Astrocyte of the cerebellum (primary cell): ENCODE measurements around the gene TYROBP.
"Not testable (repeated sequence)": the region's sequence is repeated elsewhere in the genome, so short reads cannot be mapped to it uniquely, and the experiment has no call there.

ENCODE experiments used
- DNase-seq: peaks from one replicate; pipeline ENCODE4 v3.0.0-alpha.2; 2011; ENCODE audit warnings: low read depth
- H3K4me3 ChIP-seq: 2 replicates; pipeline ENCODE4 v1.5.1; 2011; ENCODE audit warnings: mild to moderate bottlenecking, low read depth, low read length, moderate library complexity
- in situ Hi-C: cut with HindIII; loops from 2 replicates; pipeline ENCODE4 v1.10.0; 2017; ENCODE audit warnings: low sequenced_read_pairs
- TF ChIP-seq, protein P1 (sequence below): IDR thresholded peaks from 2 replicates; pipeline ENCODE4 v1.5.1; 2012; ENCODE audit warnings: low read length, low read depth, moderate library complexity, mild to moderate bottlenecking; ENCODE audit errors: missing control alignments

Gene TYROBP

DNA sequence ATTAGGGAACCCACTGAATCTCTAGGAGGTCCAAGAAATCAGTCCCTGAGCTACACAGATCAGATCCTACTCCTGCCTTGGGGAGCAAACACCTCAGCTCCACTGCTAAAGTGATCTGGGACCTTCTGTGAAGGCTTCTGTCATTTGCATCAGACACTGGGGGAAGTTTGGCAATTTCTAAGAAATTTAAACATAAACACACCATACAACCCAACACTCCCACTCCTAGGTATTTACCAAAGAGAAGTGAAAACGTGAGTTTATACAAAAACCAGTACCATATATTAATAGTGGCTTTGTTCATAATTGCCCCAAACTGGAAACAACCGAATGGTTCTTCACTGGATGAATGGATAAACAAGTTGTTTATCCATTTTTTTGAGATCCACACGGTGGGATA is 7.3 kb upstream of the TYROBP start:
- no peak overlapping the region for H3K4me3 ChIP-seq
- in situ Hi-C loops, result no loop called here
- DNase-seq, result no peak
- TF ChIP-seq, protein P1, sequence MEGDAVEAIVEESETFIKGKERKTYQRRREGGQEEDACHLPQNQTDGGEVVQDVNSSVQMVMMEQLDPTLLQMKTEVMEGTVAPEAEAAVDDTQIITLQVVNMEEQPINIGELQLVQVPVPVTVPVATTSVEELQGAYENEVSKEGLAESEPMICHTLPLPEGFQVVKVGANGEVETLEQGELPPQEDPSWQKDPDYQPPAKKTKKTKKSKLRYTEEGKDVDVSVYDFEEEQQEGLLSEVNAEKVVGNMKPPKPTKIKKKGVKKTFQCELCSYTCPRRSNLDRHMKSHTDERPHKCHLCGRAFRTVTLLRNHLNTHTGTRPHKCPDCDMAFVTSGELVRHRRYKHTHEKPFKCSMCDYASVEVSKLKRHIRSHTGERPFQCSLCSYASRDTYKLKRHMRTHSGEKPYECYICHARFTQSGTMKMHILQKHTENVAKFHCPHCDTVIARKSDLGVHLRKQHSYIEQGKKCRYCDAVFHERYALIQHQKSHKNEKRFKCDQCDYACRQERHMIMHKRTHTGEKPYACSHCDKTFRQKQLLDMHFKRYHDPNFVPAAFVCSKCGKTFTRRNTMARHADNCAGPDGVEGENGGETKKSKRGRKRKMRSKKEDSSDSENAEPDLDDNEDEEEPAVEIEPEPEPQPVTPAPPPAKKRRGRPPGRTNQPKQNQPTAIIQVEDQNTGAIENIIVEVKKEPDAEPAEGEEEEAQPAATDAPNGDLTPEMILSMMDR, result no peak

DNA sequence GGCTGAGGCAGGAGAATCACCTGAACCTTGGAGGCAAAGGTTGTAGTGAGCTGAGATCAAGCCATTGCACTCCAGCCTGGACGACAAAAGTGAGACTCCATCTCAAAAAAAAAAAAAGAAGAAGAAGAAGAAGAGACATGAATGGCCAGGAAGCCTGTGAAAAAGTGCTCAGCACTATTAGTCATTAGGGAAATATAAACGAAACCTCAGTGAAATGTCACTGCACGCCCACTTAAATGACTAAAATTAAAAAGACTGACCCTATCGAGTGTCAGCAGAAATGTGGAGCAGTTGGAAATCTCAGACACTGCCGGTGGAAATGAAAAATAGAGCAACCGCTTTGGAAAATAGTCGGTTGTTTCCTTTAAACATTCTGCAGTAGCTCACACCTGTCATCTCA is 5.5 kb upstream of the TYROBP start:
- in situ Hi-C loops, result no loop called here
- DNase-seq, result no peak
- TF ChIP-seq, protein P1, result no peak
- H3K4me3 ChIP-seq, result no peak overlapping the region

DNA sequence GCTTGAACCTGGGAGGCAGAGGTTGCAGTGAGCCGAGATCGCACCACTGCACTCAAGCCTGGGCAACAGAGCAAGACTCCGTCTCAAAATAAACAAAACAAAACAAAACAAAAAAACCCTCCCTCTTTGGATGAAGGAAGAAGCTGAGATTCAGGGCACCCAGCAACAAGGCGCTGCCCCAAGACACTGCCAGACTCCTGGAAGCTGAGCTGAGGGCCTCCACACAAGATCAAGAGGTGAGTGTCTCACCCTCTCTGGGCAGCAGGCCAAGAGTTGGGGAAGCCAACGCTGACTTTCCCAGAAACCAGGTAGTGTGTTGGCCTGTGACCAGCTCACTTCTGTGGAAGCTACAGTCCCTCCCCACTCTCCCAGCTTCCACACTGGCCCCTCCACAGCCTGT is 3.7 kb upstream of the TYROBP start:
- no peak for DNase-seq
- H3K4me3 ChIP-seq, result no peak overlapping the region
- in situ Hi-C loops, result no loop called here
- TF ChIP-seq, protein P1, result no peak

DNA sequence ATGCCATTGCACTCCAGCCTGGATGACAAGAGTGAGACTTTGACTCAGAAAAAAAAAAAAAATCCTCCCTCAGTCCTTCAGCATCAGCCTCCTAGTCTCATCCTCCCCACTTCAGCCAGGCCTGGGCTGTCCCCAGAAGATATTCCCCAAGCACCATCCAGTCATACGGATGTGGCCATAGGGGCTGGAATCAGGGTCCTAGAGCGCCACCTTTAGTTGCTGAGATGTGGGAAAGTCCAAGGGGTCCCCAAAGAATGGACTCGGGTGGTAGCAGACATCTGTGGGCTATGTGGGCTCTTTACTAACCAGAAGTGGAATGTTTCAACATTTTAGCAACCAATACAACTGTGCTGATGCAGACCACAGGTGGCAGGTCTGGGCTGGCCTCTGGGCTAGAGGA is 3.1 kb upstream of the TYROBP start:
- TF ChIP-seq, protein P1, result no peak
- H3K4me3 ChIP-seq, result no peak overlapping the region
- in situ Hi-C loops, result no loop called here
- no peak for DNase-seq

DNA sequence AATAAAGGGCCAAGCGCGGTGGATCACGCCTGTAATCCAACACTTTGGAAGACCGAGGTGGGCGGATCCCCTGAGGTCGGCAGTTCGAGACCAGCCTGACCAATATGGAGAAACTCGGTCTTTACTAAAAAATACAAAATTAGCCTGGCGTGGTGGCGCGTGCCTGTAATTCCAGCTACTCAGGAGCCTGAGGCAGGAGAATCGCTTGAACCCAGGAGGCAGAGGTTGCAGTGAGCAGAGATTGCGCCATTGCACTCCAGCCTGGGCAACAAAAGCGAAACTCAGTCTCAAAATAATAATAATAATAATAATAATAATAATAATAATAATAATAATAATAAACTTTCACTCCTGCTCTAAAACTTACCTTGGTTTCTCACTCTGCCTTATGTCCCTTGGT is 2.3 kb upstream of the TYROBP start:
- H3K4me3 ChIP-seq, in situ Hi-C loops, DNase-seq: not testable (repeated sequence)

DNA sequence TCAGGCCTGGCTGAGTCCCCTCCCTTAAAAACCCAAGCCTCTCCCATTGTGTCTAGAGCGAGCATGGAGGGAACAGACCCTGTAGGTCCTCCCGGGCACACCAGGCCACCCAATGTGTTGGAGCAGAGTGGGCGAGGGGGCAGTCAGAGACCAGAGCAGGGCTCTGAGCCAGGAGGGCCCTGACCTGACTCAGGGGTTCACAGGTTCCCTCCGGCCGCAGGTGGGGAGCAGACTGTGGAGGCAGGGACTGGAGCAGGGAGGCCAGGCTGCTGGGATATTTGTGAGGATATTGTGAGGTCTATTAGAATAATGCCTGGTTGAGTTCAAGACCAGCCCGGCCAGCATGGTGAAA is 1.6 kb upstream of the TYROBP start:
- DNase-seq, result no peak
- TF ChIP-seq, protein P1, result no peak
- H3K4me3 ChIP-seq, result no peak overlapping the region
- in situ Hi-C loops, result no loop called here

DNA sequence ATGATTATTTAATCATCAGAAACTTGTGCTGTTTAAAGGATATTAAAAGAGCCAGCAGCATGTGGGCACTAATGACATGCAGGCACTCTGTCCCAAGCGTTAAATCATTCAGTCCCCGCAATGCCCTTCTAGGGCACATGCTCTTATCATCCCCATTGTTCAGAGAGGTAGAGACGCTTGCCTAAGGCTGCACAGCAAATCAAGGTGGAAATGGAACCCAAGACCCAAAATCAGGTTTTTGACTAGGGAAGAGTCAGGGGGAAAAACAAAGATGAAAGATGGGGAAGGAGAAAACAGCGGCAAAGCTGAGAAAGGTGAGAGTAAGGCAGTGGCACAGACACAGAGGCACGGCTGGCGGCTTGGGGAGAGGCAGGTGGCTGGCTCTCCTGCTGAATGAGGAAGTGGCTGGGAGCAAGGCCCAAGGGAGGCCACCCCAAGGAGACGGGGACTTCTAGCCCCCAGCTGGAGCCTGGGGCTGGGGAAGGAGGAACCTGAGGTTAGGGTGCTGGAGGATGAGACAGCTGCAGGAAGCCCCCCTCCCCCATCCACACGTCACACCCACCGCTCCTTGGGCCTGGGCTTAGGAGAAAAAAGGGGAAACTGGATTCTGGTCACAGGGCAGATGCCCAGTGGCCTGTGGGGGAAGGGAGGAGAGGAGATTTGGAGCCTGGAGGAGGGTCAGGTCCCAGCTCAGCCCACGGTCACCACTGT is 1.0 kb upstream of the TYROBP start:
- no peak overlapping the region for H3K4me3 ChIP-seq
- TF ChIP-seq, protein P1, result no peak
- in situ Hi-C loops, result no loop called here
- no peak for DNase-seq
